ENCODE data around the gene ALDOA.
A peak's percentile ranks its signal among the peaks of the same experiment; 100 is the strongest.

The ALDOA gene

DNA sequence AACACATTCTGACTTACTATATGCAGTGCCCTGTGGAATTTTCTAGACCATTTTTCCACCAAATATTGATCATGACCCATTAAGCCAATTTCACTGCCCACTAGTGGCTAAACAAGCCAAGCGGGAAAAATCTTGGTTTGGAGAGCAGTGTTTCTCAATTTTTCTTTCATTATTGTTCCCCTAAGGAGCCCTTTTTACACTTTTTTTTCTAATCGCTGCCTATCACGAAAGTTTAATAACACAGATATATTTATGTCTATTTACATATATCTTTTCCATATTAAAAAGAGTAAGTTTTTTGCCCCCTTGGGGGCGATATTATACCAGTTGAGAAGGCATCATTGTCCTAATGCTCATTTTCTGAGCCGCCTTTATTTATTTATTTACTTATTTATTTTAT, 23.7 kb upstream of the ALDOA start:
- no peak for DNase-seq (ENCODE audit: low spot score)

DNA sequence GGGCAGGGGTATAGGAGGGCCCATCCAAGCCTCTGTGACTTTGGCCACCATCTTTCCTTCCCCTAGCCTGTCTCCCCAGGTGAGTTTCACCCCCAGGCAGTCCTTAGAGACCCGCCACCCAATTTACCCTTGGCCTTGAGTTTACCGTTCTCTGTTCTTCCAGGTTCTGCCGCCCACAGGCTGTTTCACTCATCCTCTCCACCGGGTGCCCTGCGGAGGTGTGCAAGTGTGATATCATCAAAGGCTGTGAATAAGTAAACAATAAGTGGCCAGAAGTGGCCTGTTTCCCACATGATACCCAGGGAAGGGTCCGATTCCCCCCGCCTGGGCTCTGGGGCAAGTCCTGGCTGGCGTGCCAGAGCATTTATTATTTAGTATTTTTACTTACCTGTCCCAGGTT, 19.4 kb upstream of the ALDOA start:
- no peak for DNase-seq (ENCODE audit: low spot score)

DNA sequence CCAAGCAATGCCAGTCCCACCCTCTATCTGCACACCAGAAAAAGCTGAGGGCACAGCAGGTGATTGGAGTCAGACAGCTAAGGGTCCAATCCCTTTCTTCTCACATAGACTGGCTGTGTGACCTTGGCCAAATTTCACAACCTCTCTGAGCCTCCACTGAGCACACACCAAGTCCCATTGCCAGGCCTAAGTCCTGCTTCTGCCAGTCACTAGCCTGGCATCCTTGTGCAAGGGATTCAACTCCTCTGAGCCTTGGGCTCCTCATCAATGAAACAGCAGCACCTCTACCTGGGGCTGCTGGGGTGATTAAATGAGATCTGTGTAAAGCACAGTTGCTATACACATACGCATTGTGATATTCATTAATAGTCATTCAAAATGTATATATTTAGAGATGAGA, 19.0 kb upstream of the ALDOA start:
- no peak for DNase-seq (ENCODE audit: low spot score)

DNA sequence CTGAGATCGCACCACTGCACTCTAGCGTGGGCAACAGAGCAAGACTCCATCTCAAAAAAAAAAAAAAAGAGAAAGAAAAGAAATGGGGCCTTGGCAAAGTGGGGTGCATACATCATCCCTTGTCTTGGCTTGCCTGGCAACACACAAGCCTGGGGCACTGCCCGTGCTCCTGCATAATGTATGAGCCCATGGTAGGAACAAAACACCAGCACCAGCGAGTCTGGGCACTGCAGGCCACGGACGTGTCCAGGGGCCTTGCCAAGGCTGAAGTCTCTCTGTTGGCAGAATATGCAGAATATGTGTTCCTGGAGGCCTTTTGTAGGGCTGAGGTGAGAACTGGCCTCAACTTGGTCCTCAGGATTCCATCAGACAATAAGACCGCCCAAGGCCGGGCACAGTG, 15.7 kb upstream of the ALDOA start:
- peak; percentile 58 for DNase-seq (ENCODE audit: low spot score)

DNA sequence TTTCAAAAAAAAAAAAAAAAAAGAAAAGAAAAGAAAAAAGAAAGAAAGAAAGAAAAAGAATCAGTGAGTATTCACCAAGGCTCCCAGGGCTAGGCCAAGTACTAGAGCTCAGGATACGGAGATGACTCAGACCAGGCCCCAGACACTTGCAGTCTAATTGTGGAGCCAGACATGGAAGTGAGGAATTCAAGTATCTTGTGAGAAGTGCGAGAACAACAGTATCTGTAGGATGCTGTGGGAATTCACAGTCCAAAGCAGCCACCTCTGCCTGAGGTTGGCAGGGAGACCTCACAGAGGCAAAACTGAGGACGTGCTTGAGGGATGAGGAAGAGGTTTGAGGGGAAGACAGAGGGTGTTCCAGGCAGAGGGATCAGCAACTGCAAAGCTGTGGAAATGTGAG, 14.0 kb upstream of the ALDOA start:
- no peak for DNase-seq (ENCODE audit: low spot score)

DNA sequence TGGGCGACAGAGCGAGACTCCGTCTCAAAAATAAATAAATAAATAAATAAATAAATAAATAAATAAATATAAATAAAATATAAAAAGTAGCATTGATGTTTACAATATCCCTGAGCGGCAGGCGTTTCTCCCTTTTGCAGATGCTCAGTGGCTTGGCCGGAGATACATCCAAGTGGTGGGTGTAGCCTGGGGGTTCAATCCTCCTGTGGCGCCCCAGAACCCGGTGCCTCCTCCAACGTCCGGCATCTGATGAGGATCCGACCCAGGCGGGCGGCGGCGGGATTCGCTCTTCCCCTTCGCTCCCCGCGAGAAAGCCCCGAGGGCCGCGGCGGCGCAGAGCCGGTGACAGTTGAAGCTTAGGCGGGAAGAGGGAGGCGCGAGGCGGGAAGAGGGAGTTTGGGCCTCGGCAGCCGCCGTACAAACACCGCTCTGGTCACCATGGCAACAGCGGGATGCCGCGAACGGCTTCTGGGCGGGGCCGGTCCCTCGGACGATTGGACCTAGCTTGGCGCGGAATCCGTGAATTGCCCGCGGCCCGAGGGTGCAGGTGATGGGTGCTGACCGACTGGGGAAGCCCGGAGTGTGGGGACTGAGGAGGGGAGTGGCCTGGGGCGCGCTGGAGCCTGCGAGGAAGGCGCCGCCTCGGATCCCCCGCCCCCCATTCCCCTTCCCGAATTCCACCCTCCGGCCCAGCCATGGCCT, 12.7 kb upstream of the ALDOA start:
- DNase-seq (ENCODE audit: low spot score) = peak; percentile 54

DNA sequence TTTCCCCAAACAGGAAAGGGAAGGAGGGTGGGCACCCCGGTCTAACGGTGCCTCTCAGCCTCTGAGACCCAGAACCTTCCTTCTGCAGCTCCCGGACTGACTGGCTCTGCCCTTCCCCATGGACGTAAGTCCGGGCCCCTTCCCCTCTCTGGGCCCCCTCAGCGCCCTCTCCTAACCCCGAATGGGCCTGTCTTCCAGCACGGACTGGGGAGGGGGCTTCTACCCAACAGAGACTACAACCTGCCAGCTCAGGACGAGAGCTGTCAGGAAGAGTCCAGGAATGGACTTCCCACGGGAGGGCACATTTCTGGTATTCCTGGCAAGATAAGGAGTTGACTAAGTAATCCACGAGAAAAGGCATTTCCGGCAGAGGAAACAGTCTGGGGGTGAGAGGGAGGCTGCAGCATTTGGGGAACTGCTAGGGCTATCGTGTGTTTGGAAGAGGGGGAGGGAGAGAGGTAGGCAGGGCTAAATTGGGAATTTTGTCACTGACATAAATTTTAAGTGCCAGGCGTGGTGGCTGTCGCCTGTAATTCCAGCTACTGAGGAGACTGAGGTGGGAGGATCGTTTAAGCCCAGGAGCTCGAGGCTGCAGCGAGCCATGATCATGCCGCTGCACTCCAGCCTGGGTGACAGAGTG, 12.1 kb upstream of the ALDOA start:
- no peak for DNase-seq (ENCODE audit: low spot score)

DNA sequence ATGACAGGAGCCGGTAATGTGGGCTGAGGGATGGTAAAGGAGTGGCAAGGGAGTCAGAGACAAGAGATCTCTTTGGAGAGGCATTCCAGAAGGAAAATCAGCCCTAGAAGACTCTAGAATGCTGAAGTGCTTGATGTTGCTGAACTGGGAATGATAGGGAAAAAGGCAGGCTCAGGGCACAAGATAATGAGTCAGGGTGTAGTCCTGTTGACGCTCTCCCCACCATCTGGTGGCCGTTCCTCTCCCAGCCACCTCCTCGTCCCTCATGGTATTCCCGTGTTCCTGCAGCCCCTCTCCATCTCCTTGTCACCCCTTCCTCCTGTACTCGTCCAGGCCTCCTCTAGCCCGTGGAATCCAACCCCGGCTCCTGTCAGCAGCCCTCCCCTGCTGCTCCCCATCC, 11.1 kb upstream of the ALDOA start:
- DNase-seq (ENCODE audit: low spot score) = no peak

DNA sequence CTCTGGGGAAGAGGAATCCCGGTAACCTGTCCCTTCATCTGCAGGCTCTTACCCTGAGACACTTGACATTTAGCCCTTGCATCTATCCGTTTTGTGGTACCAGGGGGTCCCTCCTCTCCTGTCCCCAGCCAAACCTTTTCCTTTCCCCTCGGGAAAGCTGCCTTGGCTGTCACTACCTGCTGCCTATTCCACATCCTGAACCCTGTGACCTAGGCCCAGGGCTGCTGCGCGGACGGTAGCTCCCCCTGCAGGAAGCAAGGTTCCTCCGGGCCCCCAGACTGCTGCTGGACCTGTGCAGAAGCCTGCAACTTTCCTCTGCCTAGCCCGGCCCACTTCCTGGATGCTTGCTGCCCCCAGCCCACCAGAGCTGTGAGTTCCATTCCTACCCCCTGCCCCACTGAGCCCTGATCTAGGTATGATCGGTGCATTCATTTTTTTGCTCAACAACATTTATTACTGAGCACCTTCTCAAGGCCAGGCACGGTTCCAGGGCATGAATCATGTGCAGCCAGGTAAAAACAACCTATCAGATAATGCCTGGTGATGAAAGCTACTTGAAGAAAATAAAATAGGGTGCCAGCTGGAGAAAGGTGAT, 10.5 kb upstream of the ALDOA start:
- no peak for DNase-seq (ENCODE audit: low spot score)

DNA sequence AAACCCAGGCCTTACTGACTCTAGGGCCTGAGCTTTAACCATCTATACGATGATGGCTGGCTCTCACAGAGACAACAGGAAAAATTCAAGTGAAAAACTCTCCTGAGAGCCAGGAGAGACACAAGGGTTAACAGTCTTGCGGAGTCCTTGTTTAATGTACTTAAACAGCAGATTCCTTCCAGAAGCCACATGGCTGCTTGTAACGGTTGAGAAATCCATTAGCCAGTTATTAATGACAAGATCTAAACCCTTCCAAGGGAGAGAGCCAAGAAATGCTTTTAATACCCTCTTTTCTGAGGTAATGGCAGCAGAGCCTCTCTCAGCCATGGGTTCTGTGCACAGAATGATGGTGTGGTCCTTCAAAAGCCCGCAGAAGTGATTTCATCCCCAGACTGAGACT, 5.2 kb upstream of the ALDOA start:
- DNase-seq (ENCODE audit: low spot score) = no peak

DNA sequence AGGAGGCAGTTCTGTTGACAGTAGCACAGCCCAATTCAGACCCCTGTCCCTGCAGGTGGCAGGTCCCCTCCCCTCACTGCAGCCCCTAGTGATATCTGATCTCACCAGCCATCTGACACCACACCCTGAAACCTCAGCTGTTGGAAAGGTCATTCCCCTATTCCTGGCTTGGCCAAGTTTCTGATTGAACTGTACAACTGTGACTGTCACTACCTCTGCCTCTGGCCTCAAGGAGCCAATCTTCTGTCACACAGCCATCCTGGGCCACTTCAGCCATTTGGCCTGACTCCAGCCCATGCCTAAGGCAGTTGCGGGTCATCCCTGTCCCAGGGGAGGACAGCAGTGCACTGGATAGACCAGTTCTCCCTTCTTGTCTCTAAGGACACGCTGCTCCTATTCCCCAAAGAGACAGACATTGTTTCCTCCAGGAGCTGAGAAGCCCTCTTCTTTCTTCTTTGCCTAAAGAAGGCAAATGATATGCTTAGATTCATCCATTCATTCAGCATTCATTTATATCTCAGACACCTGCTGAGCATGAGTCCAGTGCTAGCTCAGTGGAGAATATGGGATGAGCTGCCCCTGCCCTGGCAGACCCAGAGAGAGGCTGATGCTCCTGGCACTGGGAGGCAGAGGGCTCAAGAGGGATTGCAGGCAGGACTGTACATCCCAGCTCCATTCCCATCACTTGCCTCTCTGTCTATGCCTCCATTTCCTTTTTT, 4.6 kb upstream of the ALDOA start:
- DNase-seq (ENCODE audit: low spot score) = no peak

DNA sequence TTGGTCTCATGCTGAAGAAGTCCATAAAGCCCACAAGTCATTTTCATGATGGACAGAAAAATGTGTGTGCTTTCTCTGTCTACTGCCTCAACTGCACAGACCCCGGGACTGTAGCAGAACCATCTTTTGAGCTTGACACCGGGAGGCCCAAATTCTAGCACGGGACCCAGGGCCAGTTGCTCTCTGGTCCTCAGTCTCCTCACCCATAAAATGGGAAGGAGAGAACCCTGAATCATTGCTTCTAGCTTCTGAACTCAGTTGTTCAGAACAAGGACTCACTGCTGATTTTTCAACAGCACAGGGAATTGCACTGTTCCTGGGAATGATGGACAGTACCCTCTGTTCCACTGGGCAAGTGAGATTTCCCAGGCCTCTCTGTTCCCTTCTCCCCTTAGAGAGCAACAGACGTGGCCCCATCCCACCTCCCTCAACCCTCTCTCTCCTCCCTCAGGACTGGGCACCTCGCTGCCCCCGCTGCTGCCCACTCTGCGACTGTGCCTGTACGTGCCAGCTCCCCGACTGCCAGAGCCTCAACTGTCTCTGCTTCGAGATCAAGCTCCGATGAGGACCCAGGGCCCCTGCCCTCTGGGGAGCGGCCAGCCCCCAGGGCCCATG, 2.2 kb upstream of the ALDOA start:
- DNase-seq (ENCODE audit: low spot score) = no peak

DNA sequence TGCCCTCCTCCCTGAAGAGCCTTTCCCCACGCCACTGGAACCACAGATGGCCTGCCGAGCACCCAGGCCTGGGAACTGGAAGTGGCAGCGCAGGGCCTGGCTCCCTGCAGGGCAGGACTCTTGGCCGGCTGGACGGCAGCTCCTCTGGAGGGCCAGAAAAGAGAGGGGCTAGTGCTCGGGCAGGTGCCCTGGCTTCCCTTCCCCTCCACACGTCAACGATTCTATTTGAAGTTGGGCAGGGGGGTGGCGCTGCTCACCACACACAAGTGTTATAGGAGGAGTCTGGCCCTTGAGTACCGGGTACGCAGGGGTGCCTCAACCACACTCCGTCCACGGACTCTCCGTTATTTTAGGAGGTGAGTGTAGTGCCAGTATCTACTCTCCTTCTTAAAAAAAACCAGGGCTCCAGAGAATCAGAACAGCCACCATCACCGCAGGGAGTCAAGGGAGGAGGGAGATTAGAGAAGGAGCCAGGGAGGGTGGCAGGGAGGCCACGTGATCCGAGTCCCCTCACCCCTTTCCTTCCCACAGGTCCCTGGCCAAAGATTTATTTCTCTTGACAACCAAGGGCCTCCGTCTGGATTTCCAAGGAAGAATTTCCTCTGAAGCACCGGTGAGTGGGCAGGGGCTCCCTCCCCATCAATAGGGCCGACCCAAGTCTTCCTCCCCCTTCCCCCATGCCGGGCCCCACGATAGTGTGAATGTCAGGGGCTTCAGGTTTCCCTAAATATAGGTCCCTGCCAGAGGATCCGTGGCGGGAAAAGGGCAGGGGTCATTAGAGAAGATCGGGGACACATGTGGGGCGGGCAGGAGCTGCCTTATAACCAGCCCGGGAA, 1.4 kb upstream of the ALDOA start:
- DNase-seq (ENCODE audit: low spot score) = peak; percentile 89

DNA sequence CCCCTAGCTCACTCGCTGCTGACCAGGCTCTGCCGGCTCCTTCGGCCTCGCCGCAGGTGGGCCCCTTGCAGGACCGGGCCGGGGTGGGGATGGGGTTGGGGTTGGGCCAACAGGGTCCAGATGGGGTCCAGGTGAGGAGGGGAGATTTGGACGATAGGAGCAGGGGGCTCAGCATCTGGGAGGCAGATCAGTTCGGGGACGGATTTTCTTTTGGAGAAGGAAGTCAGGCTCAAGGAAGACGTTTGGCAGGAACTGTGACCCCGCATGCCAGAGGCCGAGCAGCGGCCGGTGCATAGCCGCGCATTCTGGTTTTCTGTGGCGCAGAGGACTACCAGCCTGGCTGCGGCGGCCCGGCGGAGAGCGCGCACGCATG, 845 bp upstream of the ALDOA start:
- DNase-seq (ENCODE audit: low spot score) = no peak

DNA sequence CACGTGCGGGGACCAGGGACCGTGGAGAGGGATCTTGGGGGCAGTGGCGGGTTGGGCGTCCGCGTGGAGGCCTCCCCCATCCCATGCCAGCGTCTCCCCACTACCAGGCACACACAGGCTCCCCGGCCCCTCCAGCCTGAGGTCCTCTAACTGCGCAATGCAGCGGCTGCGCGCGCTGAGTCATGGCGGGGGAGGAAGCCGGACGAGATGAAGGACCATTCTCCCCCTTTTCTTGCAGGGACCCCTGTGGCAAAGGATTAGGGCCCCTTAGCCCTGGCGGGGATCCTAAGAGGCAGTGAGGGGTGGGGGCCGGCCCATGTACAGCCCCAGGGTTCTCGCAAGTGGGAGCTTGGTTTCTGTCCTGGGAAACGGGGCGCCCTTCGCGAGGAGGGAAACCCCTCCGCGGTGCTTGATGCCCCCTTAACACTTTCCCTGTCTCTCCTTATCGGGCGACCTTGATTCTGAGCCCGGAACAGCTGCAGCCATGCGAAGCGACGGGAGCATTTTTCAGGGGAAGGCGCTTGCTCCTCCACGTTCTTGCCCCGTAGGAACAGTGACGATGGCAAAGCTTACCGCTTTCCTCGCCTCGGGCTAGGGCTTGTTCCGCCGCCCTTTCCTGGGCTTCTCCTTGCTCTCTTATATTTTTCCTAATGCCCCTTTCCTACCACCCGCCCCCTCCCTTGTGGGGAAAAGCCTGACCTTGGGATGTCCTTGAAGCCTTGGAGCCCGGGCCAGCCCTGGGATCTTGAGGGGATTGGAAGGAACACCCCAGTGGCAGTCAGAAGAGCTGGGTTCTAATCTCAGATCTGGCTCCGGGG, 592 bp downstream of the ALDOA start:
- no peak for DNase-seq (ENCODE audit: low spot score)

DNA sequence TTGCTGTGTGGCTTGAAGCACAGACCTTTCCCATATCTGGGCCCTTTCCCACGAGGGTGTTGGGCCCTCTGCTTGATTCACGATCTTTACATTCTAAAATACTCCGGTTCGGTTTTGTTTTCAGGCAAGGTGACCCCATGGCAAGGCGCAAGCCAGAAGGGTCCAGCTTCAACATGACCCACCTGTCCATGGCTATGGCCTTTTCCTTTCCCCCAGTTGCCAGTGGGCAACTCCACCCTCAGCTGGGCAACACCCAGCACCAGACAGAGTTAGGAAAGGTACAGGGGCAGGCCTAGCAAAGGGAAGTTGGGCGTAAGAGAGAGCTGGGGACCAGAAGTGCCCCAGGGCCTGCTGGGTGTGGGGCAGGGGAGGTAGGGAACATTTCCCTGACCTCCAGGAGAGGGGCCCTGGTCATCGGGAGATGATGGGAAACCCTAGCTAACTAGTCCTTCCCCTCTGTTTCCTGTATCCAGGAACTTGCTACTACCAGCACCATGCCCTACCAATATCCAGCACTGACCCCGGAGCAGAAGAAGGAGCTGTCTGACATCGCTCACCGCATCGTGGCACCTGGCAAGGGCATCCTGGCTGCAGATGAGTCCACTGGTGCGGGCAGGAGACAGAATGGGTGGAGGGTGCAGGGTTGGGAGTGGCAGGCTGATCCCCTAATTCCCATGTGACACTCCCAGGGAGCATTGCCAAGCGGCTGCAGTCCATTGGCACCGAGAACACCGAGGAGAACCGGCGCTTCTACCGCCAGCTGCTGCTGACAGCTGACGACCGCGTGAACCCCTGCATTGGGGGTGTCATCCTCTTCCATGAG, 1.4 kb downstream of the ALDOA start:
- DNase-seq (ENCODE audit: low spot score) = no peak

DNA sequence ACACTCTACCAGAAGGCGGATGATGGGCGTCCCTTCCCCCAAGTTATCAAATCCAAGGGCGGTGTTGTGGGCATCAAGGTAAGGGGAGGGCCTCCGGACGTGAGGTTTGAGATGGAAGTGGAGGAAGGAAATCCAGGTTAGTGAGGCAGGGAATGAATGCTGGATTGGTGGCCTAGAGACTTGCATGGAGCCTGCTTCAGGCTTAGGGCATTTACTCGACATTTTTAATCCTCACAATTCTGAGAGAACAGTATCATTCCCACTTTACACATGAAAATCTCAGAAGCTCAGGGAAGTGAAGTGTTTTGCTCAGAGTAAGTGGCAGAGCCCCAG, 2.0 kb downstream of the ALDOA start:
- no peak for DNase-seq (ENCODE audit: low spot score)

DNA sequence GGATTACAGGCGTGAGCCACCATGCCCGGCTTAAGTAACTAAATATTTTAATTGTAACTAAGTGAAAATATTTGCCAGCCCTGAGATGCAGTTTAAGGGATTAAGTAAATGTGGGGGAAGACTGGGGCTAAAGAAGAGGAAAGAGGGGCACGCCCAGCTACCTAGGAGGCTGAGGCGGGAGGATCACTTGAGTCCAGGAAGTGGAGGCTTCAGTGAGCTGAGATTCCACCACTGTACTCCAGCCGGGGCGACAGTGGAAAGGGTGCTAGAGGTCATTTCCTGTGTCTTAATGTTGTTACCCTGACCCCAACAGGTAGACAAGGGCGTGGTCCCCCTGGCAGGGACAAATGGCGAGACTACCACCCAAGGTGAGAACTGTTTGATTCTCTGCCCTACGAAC, 2.8 kb downstream of the ALDOA start:
- no peak for DNase-seq (ENCODE audit: low spot score)

DNA sequence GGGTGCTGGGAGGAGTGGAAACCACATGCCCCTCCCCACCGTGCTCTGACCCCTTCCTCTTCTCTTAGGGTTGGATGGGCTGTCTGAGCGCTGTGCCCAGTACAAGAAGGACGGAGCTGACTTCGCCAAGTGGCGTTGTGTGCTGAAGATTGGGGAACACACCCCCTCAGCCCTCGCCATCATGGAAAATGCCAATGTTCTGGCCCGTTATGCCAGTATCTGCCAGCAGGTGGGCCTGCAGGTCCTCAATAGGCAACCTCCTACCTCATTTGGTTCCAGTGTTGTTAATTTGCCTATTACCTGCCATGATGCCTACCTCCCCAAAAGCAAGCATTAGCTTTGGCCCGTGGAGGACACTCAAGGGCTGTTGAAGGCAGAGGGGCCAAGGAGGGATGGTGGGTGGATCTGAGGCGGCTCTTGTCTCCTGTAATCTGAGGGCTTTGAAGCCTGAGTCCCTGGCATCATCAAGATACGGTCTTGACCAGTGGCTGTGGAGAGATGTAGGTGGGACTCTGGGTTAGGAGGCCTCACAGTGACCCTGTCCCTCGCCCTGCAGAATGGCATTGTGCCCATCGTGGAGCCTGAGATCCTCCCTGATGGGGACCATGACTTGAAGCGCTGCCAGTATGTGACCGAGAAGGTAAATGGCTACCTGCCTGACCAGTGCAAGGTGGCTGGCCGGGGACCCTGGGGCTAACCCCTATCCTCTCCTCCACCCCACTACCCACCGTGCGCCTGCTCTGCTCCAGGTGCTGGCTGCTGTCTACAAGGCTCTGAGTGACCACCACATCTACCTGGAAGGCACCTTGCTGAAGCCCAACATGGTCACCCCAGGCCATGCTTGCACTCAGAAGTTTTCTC, 3.4 kb downstream of the ALDOA start:
- DNase-seq (ENCODE audit: low spot score) = no peak

Data from pons (tissue), 1 donor.